GM18868 (cell line): ENCODE measurements around the gene ACBD6.
A peak's percentile ranks its signal among the peaks of the same experiment; 100 is the strongest.

ENCODE experiments used
- ATAC-seq: cut with Tn5 transposase; IDR thresholded peaks from one replicate; pipeline ENCODE4 v1.9.1; 2021; ENCODE audit warnings: mild to moderate bottlenecking, moderate library complexity; ENCODE audit not compliant: unreplicated experiment

ACBD6 gene

GRCh38 chr1:180311011-180311730, 191.2 kb downstream of the ACBD6 start:
- ATAC-seq = no peak

DNA sequence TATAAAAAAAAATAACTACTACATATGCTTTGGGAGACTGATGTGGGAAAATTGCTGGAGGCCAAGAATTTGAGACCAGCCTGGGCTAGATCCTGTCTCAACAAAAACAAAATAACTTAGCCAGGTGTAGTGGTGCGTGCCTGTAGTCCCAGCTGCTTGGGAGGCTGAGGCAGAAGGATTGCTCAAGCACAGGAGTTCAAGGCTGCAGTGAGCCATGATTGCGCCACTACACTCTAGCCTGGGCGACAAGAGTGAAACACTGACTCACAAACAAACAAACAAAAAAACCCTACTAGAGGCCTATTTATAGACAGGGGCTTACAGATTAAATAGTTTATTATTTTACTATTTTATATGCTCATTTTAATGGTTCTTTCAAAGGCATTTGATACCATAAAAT, 192.3 kb downstream of the ACBD6 start:
- ATAC-seq = no peak

GRCh38 chr1:180309338-180309737, 193.0 kb downstream of the ACBD6 start:
- no peak for ATAC-seq

DNA sequence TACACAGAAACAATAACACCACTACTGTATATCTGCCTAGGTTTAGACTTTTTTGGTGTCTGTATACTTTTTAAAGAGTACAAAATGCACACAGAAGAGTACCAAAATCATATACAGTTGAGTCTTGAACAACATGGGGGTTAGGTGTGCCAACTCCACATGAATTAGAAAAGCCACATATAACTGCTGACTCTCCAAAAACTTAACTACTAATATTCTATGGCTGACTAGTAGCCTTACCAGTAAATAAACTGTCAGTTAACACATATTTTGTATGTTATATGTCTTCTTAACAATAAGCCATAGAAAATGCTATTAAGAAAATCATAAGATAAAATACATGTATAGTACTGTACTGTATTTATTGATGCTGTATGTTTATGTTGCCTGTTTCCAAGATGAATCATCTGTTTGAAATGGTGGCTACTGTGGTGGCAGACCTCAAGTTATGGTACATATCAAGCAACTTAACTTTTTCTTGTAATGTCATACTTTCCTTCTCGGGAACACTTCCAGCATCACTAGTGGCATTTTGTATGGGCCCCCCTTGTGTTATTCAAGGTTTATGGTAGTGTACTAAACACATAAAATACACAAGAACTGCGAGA, 201.1 kb downstream of the ACBD6 start:
- no peak for ATAC-seq

DNA sequence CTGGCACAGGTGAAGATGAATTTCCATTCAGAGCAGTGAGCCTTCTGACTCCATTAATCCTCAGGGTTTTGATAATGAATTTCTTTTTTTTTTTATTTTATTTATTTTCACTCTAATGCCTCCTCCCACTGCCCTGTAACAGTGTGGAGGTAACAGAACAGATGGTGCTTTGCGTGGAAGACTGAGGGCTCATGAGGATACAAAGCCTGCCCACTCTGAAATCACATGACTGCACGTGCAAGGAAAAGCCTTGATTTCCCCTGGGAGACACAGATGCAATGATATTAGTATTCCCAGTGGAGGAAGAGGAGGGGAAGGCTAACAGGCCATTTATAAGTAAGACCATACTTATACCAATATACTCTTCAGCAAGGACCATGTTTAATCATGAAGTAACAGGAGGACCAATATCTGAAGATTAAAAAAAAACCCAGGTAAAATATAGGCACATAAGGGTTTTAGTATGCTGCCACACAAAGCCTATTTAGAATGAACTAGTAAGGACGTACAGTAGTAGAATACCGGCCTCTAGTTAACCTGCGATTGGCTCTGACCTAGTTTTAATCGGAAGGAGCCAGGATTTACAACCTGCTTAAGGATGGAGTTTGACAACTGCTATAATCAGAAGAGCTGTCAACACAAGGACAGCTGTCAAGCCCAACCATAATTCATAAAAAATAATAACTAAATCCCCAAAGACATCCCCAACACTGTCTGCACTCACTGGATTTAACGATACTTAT, 202.7 kb downstream of the ACBD6 start:
- no peak for ATAC-seq

GRCh38 chr1:180295999-180296398, 206.4 kb downstream of the ACBD6 start:
- ATAC-seq = no peak

DNA sequence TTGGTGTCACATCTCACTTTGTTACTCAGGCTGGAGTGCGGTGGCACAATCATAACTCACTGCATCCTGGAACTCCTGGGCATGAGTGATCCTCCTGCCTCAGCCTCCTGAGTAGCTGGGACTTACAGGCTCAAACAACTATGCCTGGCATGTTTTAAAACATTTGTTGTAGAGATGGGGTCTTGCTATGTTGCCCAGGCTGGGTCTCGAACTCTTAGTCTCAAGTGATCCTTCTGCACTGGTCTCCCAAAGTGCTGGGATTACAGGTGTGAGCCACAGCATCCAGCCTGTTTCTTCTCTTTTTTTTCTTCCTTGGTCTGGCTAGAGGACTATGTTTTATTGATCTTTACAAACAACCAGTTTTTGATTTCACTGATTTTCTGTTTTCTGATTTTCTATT, 207.7 kb downstream of the ACBD6 start:
- no peak for ATAC-seq

GRCh38 chr1:180291004-180291403, 211.4 kb downstream of the ACBD6 start:
- ATAC-seq = peak; percentile 52

DNA sequence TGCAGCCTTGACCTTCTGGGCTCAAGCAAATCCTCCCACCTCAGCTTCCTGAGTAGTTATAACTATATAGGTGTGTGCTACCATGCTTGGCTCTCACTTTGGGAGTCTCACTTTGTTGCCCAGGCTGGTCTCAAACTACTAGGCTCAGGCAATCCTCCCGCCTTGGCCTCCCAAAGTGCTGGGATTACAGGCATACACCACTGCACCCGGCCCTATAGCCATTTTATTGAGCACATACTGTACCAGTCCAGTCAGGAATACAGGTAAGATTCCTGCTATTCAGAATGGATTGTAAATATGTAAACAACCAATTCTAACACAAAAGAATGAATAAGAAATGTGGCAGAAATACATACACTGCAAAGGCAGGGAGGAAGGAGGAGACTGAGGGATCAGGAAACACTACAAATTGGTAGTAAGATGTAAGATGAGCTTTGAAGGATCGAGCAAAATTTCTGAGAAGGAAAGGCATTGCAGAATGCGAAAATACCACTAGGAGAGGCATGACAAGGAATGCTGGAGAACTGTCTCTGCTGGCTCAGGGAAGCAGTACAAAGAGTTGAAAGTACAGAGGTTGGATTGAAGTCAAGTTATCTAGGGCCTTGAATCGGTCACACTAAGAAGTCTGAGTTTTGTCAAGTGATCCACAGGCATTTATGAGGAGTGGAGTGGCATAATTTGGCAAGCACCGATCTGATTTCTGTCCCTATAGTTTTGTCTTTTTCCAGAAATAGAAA, 211.9 kb downstream of the ACBD6 start:
- no peak for ATAC-seq

DNA sequence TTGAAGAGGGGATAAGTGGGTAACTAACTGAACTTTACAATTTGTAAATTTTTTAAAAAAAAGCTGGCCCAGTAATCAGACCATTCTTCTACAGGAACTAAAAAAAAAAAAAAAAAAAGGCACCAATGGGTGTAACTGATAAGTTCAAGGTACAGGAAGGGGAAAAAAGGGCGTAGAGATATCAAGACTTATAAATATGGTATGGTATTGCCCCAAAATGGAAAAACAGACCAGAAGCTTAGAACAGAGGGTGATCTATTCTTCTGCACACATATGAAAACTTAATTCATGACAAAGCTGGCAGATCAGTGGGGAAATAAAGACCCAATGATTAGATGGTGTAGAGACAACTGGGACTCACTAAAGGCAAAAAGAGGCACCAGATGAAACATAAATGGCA, 213.4 kb downstream of the ACBD6 start:
- no peak for ATAC-seq

GRCh38 chr1:180287988-180288705, 214.2 kb downstream of the ACBD6 start:
- ATAC-seq = no peak

- no peak for ATAC-seq
Measured at GRCh38 chr1:180286417-180286816, 216.0 kb downstream of the ACBD6 start.

DNA sequence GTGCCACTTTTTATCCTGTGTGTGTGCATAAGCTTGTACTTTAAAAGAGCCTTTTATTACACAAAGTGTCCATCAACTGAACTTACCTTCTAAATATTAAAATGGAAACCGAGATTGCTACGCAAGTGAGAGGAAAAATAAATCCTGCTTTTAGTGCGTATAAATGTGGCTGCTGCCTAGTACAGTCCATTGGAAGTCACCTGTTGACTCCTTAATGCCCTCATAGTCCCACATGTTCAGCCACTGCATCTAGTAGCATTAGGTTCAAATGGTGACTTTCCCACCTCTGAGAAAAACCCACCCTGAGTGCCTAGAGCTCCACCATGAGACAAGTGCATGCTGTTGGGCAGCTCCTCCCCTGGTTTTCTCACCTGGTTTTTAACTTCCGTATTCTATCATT, 219.3 kb downstream of the ACBD6 start:
- ATAC-seq = no peak

DNA sequence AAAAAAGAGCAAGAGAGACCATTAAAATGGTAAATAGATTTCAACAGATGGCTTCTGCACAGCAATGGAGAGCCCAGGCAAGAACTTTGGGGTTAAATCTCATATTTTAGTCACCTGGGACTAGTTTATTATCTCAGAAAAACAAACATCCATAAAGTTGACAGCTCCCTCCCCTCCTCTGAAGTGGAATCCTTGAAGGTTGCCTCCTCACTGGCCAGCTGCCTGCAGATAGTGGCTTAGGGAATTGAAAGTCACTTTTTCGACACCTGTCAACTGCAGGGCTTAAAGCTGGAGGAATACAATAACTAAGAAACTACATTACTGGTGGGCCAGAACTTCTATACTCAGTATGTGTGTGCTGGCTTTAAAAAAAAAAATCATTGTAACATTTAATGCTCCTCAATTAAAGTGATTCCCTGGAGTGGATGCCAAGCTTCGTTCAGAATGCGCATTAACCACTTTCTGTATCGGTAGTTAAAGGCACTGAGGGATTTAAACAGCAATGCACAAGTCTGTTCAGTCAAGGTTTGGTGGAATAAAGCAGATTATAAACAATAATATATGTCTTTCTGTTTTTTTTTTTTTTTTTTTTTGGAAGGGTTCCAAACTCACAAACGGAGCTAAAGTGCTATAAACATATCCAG, 219.9 kb downstream of the ACBD6 start:
- ATAC-seq = no peak

DNA sequence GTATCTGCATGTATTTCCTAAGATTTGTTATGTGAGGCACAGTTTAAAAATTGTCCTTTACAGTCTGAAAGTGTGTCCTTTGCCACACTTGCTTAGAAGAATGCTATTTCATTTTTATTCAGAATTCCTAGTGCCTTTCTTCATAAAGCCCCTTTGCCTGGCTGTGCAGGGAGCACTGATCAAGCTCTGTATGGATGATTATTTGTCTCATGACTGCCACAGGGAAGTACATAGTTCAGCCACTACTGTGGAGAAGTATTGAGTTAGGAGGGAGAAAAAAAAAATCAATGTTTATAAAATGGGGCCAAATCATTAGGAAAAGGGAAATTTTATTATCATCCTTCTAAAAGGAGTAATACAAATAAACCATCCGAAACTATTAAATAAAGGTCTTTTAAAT, 220.9 kb downstream of the ACBD6 start:
- no peak for ATAC-seq

DNA sequence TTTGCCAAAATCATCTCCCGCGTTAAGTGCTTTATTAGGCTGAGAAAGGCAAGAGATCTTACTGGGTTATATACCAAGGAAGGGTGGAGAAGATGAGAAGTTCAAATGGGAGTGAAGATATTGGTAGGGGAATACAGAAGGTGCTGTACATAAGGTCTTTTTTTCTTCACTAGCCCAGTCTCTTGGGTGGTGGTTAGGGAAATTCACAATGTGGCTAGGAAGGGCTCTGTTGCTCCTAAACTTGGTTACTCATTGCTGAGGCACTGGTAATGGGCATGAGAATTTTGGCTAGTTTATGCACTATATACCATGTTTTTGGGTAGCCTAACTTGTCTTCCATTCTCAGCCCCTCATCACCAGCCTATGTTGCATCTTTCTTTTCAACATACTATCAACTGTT, 221.8 kb downstream of the ACBD6 start:
- no peak for ATAC-seq

GRCh38 chr1:180279651-180280050, 222.7 kb downstream of the ACBD6 start:
- ATAC-seq = no peak

- no peak for ATAC-seq
Measured at GRCh38 chr1:180278596-180279395, 223.6 kb downstream of the ACBD6 start.

- ATAC-seq = no peak
Measured at GRCh38 chr1:180278194-180278515, 224.2 kb downstream of the ACBD6 start.
